Cardiac fibroblast (primary cell): Measurements from ENCODE around the gene PTX4.
"Not testable (repeated sequence)": the region's sequence is repeated elsewhere in the genome, so short reads cannot be mapped to it uniquely, and the experiment has no call there.

Source experiments
- DNase-seq, 2 donors: peaks; one replicate each; pipeline versions ENCODE4 v3.0.0 to v3.0.0-alpha.2; 2010; ENCODE audit warnings: low read depth in 2 of 2
- H3K4me3 ChIP-seq, 2 donors: replicated peaks in 1 of 2; 1 replicate in 1 of 2; 2 replicates in 1 of 2; pipeline ENCODE4 v1.5.1; 2011; ENCODE audit warnings: low read depth in 2 of 2, low read length in 2 of 2, mild to moderate bottlenecking in 2 of 2, moderate library complexity in 1 of 2
- TF ChIP-seq, protein P1 (sequence below): IDR thresholded peaks from one replicate; pipeline ENCODE4 v1.5.1; 2011; ENCODE audit warnings: low read depth, mild to moderate bottlenecking, low read length, inconsistent platforms

Gene PTX4

DNA sequence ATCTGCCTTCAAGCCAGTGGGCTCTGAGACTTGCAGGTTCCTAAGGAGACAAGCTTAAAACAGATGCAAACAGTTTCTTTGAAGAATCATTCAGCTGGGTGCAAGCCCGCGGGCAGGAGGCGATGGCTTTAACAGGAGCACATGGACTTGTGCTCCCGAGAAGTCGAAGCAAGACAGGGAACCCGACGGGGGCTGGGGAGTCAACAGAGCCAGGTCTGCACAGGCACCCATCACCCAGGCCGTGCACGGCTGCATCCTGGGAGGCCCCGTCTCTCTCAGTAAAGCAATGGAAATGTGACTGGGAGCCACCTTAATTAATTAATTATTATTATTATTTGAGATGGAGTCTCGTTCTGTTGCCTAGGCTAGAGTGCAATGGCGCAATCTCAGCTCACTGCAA is 333 bp upstream of the PTX4 start:
- TF ChIP-seq, protein P1, sequence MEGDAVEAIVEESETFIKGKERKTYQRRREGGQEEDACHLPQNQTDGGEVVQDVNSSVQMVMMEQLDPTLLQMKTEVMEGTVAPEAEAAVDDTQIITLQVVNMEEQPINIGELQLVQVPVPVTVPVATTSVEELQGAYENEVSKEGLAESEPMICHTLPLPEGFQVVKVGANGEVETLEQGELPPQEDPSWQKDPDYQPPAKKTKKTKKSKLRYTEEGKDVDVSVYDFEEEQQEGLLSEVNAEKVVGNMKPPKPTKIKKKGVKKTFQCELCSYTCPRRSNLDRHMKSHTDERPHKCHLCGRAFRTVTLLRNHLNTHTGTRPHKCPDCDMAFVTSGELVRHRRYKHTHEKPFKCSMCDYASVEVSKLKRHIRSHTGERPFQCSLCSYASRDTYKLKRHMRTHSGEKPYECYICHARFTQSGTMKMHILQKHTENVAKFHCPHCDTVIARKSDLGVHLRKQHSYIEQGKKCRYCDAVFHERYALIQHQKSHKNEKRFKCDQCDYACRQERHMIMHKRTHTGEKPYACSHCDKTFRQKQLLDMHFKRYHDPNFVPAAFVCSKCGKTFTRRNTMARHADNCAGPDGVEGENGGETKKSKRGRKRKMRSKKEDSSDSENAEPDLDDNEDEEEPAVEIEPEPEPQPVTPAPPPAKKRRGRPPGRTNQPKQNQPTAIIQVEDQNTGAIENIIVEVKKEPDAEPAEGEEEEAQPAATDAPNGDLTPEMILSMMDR, result no peak
- H3K4me3 ChIP-seq, result no peak overlapping the region
- DNase-seq, result no peak

DNA sequence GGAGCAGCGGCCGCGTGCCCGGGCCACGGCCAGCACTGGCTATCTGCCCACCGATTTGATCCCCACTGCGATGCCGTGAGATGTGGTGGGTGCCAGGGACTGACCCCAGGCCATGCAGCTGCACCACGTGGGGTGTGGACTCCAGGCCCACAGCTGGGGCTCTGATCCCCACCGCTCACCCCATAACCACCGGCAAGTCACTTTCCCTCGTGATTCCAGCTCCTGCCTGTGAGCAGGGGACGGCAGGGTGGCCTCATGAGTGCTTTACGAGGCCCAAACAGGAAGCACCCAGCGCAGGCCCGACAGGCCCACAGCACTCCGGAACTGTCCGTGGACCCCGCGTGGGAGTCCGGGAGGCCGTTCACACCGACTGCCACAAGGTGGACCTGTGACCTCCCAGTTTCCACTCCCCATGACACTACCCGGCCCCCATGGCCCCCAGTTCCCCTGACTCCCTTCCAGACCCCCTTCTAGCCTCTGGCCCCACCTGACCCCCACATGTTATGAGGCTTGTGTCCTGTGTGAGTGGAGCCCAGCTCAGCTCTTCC is 616 bp downstream of the PTX4 start:
- H3K4me3 ChIP-seq, result no peak overlapping the region
- TF ChIP-seq, protein P1, result no peak
- no peak for DNase-seq

DNA sequence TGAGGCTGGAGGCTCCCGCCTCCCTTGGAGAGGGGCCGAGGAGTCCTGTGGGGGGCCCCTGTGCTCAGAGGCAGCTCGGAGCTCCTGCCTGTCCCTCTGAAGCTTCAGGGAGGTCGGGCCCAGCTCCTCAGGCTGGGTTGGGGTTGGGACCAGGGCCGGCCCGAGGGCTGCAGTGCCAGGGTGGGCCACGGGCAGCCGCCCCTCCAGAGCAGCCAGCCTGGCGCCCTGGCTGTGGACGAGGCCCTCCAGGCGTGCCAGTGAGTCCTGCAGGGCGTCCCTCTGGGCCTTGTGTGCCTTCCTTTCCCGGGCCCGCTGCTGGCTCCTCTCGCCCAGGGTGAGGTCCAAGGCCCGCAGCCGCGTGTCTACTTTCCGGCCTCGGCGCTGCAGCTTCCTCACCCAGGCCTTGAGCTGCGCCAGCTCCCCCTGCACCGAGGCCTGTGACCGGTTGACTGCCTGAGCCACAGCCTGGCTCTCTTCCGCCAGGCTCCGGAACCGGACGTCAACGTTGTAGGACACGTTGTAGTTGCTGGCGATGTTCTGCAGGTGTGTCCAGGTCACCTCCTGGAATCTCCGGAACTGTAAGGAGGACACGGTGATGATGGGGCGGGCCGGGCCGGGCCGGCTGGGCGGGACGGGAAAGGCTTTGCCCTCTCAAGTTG is 1.2 kb downstream of the PTX4 start:
- TF ChIP-seq, protein P1, result no peak
- H3K4me3 ChIP-seq, result no peak overlapping the region
- DNase-seq, result no peak

DNA sequence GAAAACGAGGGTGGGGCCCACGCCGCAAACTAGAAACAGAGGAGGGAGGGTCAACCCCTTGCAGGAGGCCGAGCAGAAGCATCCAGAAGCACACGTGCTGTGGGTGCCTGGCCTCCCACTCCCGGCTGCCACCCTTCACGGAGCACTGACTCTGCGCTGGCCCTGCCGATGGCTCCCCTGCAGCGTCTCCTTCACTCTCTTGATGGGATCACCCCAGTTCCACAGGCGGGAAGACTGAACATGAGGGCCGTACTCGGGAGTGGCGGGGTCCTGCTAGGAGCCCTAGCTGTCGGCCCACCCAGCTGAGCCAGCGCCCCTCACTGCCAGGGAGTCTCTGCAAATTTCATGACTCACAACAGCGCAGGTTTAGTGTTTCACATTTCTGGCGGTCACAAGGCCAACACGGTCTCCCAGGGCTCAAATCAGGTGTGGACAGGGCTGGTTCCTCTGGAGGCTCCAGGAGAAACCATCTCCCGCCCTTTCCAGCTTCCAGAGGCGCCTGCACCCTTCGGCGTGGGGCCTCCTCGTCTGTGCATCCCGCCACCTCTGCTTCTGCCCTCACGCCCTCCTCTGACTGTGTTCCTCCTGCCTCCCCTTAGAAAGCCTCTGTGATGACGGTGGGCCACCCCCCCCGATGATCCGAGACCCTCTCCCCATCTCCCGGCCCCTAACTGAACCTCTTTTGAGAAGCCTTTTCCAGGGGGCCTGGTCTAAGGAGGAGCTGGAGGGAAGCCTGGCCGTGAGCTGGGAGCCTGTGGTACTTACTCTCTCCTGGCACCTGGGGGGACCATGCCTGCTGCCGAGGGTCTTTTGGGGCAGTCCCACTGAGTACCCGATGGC is 2.0 kb downstream of the PTX4 start:
- no peak for DNase-seq
- no peak overlapping the region for H3K4me3 ChIP-seq
- TF ChIP-seq, protein P1, result no peak

DNA sequence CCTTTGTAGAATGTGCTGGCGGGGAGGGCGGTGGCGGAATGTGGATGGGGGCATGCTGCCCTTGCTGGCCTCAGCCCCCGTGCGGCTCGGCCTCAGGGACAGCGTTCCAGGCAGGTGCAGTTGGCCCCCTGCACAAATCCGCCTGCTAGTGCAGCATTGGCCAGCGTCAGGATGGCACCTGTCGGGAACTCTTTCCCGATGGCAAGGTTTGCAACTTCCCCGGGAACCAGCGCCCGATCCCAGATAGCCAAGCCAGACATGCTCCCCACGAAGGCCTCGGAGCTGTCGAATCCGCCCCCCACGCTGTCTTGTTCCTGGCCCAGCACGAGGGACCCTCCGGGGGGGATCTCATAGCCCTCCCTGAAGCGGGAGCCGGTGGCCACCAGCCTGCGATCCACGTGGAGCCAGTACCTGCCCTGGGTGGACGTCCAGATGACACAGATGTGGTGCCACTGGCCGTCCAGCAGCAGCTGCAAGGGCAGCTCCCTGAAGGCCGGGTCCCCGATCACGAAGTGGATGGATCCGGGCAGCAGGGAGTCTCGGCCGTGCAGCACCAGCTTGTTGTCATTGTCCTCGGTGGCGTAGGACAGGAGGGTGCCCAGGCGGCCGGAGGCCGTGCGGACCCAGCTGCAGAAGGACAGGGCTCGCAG is 2.8 kb downstream of the PTX4 start:
- no peak overlapping the region for H3K4me3 ChIP-seq
- TF ChIP-seq, protein P1, result no peak
- no peak for DNase-seq

DNA sequence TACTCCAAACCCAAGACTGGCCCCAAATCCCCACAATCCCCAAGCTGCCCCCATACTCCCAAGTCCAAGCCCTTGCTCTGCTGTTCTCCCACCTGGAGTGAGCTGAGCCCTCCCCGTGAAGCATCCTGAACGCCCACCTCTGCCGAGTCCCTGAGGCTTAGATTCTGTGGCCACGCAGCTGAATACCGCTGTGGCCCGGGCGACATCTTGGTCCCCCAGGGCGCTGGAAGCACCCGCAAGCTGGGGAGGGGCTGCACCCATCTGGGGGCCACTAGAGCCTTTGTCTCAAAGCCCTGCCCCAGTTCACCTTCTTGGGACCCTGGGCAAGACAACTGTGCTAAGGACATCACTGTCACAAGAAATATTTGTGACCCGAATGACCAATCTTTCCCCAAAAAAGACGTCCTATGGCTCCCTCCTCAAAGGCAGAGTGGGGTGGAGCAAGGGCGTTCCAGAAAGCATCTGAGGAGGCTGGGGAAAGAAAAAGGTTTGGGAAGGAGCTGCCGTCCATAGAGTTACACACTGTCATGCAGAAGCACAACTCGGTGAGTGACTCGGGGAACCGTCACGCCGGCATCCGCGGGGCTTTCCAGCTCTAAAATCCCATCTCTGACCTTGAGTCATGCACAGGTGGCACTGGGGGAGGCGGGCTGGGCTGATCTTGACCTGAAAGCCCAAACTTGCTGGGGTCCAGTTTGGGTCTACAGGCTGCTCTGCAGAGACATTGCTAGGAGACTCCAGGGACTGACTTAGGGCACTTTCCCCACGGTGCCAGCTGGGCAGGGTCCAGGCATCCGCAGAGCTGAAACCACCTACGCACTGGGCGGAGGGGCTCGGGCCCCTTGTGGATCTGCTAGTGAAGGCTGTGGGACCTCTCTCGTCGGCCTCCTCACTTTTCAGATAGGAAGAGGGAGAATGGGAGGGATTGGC is 6.6 kb downstream of the PTX4 start:
- DNase-seq, result no peak
- H3K4me3 ChIP-seq, result no peak overlapping the region
- TF ChIP-seq, protein P1, result no peak

DNA sequence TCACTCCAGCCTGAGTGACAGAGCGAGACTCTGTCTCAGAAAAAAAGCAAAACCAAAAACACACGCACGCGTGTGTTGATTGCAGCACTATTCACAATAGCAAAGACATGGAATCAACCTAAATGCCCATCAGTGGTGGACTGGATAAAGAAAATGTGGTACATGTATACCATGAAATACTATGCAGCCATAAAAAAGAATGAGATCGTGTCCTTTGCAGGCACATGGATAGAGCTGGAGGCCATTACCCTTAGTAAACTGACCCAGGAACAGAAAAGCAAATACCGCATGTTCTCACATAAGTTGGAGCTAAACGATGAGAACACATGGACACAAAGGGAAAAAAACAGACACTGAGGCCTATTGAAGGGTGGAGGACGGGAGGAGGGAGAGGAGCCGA is 9.8 kb downstream of the PTX4 start:
- H3K4me3 ChIP-seq, DNase-seq: not testable (repeated sequence)
